ENCODE data around the gene RNF123.

RNF123 gene

GRCh38 chr3:49657208-49657915, 32.0 kb upstream of the RNF123 start:
- peaks cover 0 to 5% (median 0%) of the 10 kb centered on the region in 5 donors for H3K4me1 ChIP-seq (ENCODE audit: control insufficient read depth in 5 of 5, insufficient read depth in 5 of 5, low read length in 5 of 5)
- H3K27me3 ChIP-seq (ENCODE audit: control insufficient read depth in 5 of 5, insufficient read depth in 4 of 5, low read length in 5 of 5), result peaks cover 0 to 20% (median 11%) of the 10 kb centered on the region in 5 donors
- no peaks in the 10 kb centered on the region for H3K36me3 ChIP-seq (ENCODE audit: control insufficient read depth in 5 of 5, insufficient read depth in 5 of 5, low read length in 5 of 5)
- H3K4me3 ChIP-seq (ENCODE audit: low read depth in 1 of 5, low read length in 5 of 5), result no peak overlapping the region
- no peak overlapping the region for H3K9ac ChIP-seq (ENCODE audit: low read length in 5 of 5)
- H3K27ac ChIP-seq (ENCODE audit: low read depth, low read length), result no peak overlapping the region
- no peaks in the 10 kb centered on the region for H3K9me3 ChIP-seq (ENCODE audit: control insufficient read depth in 5 of 5, low read length in 5 of 5)

GRCh38 chr3:49658711-49659110, 30.6 kb upstream of the RNF123 start:
- H3K9ac ChIP-seq (ENCODE audit: low read length in 5 of 5), result peak overlapping the region in 1 of 5 donors; percentile 2
- H3K4me1 ChIP-seq (ENCODE audit: control insufficient read depth in 5 of 5, insufficient read depth in 5 of 5, low read length in 5 of 5), result peaks cover 0 to 5% (median 0%) of the 10 kb centered on the region in 5 donors
- H3K4me3 ChIP-seq (ENCODE audit: low read depth in 1 of 5, low read length in 5 of 5), result no peak overlapping the region
- no peak overlapping the region for H3K27ac ChIP-seq (ENCODE audit: low read depth, low read length)
- no peaks in the 10 kb centered on the region for H3K9me3 ChIP-seq (ENCODE audit: control insufficient read depth in 5 of 5, low read length in 5 of 5)
- H3K36me3 ChIP-seq (ENCODE audit: control insufficient read depth in 5 of 5, insufficient read depth in 5 of 5, low read length in 5 of 5), result no peaks in the 10 kb centered on the region
- peaks cover 0 to 20% (median 11%) of the 10 kb centered on the region in 5 donors for H3K27me3 ChIP-seq (ENCODE audit: control insufficient read depth in 5 of 5, insufficient read depth in 4 of 5, low read length in 5 of 5)

GRCh38 chr3:49659756-49660155, 29.6 kb upstream of the RNF123 start:
- H3K27ac ChIP-seq (ENCODE audit: low read depth, low read length), result no peak overlapping the region
- no peaks in the 10 kb centered on the region for H3K9me3 ChIP-seq (ENCODE audit: control insufficient read depth in 5 of 5, low read length in 5 of 5)
- H3K4me3 ChIP-seq (ENCODE audit: low read depth in 1 of 5, low read length in 5 of 5), result no peak overlapping the region
- no peak overlapping the region for H3K9ac ChIP-seq (ENCODE audit: low read length in 5 of 5)
- peaks cover 0 to 5% (median 0%) of the 10 kb centered on the region in 5 donors for H3K4me1 ChIP-seq (ENCODE audit: control insufficient read depth in 5 of 5, insufficient read depth in 5 of 5, low read length in 5 of 5)
- H3K27me3 ChIP-seq (ENCODE audit: control insufficient read depth in 5 of 5, insufficient read depth in 4 of 5, low read length in 5 of 5), result peaks cover 0 to 20% (median 11%) of the 10 kb centered on the region in 5 donors
- H3K36me3 ChIP-seq (ENCODE audit: control insufficient read depth in 5 of 5, insufficient read depth in 5 of 5, low read length in 5 of 5), result no peaks in the 10 kb centered on the region

GRCh38 chr3:49661281-49661680, 28.1 kb upstream of the RNF123 start:
- H3K4me1 ChIP-seq (ENCODE audit: control insufficient read depth in 5 of 5, insufficient read depth in 5 of 5, low read length in 5 of 5), result peaks cover 0 to 5% (median 0%) of the 10 kb centered on the region in 5 donors
- peaks cover 3 to 23% (median 15%) of the 10 kb centered on the region in 5 donors for H3K27me3 ChIP-seq (ENCODE audit: control insufficient read depth in 5 of 5, insufficient read depth in 4 of 5, low read length in 5 of 5)
- H3K36me3 ChIP-seq (ENCODE audit: control insufficient read depth in 5 of 5, insufficient read depth in 5 of 5, low read length in 5 of 5), result no peaks in the 10 kb centered on the region
- no peaks in the 10 kb centered on the region for H3K9me3 ChIP-seq (ENCODE audit: control insufficient read depth in 5 of 5, low read length in 5 of 5)
- H3K27ac ChIP-seq (ENCODE audit: low read depth, low read length), result no peak overlapping the region
- H3K9ac ChIP-seq (ENCODE audit: low read length in 5 of 5), result no peak overlapping the region
- no peak overlapping the region for H3K4me3 ChIP-seq (ENCODE audit: low read depth in 1 of 5, low read length in 5 of 5)

GRCh38 chr3:49662021-49662420, 27.3 kb upstream of the RNF123 start:
- Histone ChIP-seq H3K27ac (ENCODE audit: low read depth, low read length) (no peak overlapping the region), H3K4me3 (ENCODE audit: low read depth in 1 of 5, low read length in 5 of 5) (no peak overlapping the region), H3K9ac (ENCODE audit: low read length in 5 of 5) (no peak overlapping the region), H3K27me3 (ENCODE audit: control insufficient read depth in 5 of 5, insufficient read depth in 4 of 5, low read length in 5 of 5) (peaks cover 3 to 19% (median 10%) of the 10 kb centered on the region in 5 donors), H3K36me3 (ENCODE audit: control insufficient read depth in 5 of 5, insufficient read depth in 5 of 5, low read length in 5 of 5) (no peaks in the 10 kb centered on the region), H3K9me3 (ENCODE audit: control insufficient read depth in 5 of 5, low read length in 5 of 5) (no peaks in the 10 kb centered on the region), H3K4me1 (ENCODE audit: control insufficient read depth in 5 of 5, insufficient read depth in 5 of 5, low read length in 5 of 5) (no peaks in the 10 kb centered on the region)

- H3K4me3 ChIP-seq (ENCODE audit: low read depth in 1 of 5, low read length in 5 of 5), result no peak overlapping the region
- peaks cover 0 to 2% (median 0%) of the 10 kb centered on the region in 5 donors for H3K4me1 ChIP-seq (ENCODE audit: control insufficient read depth in 5 of 5, insufficient read depth in 5 of 5, low read length in 5 of 5)
- H3K9me3 ChIP-seq (ENCODE audit: control insufficient read depth in 5 of 5, low read length in 5 of 5), result no peaks in the 10 kb centered on the region
- H3K27me3 ChIP-seq (ENCODE audit: control insufficient read depth in 5 of 5, insufficient read depth in 4 of 5, low read length in 5 of 5), result peaks cover 3 to 18% (median 7%) of the 10 kb centered on the region in 5 donors
- no peak overlapping the region for H3K9ac ChIP-seq (ENCODE audit: low read length in 5 of 5)
- H3K27ac ChIP-seq (ENCODE audit: low read depth, low read length), result no peak overlapping the region
- H3K36me3 ChIP-seq (ENCODE audit: control insufficient read depth in 5 of 5, insufficient read depth in 5 of 5, low read length in 5 of 5), result no peaks in the 10 kb centered on the region
Observed at GRCh38 chr3:49662720-49663413, 26.5 kb upstream of the RNF123 start.

GRCh38 chr3:49663831-49664230, 25.5 kb upstream of the RNF123 start:
- no peak overlapping the region for H3K27ac ChIP-seq (ENCODE audit: low read depth, low read length)

GRCh38 chr3:49664300-49664699, 25.1 kb upstream of the RNF123 start:
- Histone ChIP-seq H3K27me3 (ENCODE audit: control insufficient read depth in 5 of 5, insufficient read depth in 4 of 5, low read length in 5 of 5) (peaks cover 3 to 21% (median 7%) of the 10 kb centered on the region in 5 donors), H3K9ac (ENCODE audit: low read length in 5 of 5) (no peak overlapping the region), H3K4me1 (ENCODE audit: control insufficient read depth in 5 of 5, insufficient read depth in 5 of 5, low read length in 5 of 5) (peaks cover 0 to 16% (median 10%) of the 10 kb centered on the region in 5 donors), H3K27ac (ENCODE audit: low read depth, low read length) (no peak overlapping the region), H3K4me3 (ENCODE audit: low read depth in 1 of 5, low read length in 5 of 5) (no peak overlapping the region), H3K9me3 (ENCODE audit: control insufficient read depth in 5 of 5, low read length in 5 of 5) (no peaks in the 10 kb centered on the region), H3K36me3 (ENCODE audit: control insufficient read depth in 5 of 5, insufficient read depth in 5 of 5, low read length in 5 of 5) (no peaks in the 10 kb centered on the region)

More at GRCh38 chr3:49663831-49664230, 25.5 kb upstream of the RNF123 start:
- no peaks in the 10 kb centered on the region for H3K9me3 ChIP-seq (ENCODE audit: control insufficient read depth in 5 of 5, low read length in 5 of 5)
- peaks cover 3 to 19% (median 7%) of the 10 kb centered on the region in 5 donors for H3K27me3 ChIP-seq (ENCODE audit: control insufficient read depth in 5 of 5, insufficient read depth in 4 of 5, low read length in 5 of 5)
- H3K4me1 ChIP-seq (ENCODE audit: control insufficient read depth in 5 of 5, insufficient read depth in 5 of 5, low read length in 5 of 5), result peaks cover 0 to 11% (median 6%) of the 10 kb centered on the region in 5 donors
- no peaks in the 10 kb centered on the region for H3K36me3 ChIP-seq (ENCODE audit: control insufficient read depth in 5 of 5, insufficient read depth in 5 of 5, low read length in 5 of 5)
- H3K9ac ChIP-seq (ENCODE audit: low read length in 5 of 5), result no peak overlapping the region
- no peak overlapping the region for H3K4me3 ChIP-seq (ENCODE audit: low read depth in 1 of 5, low read length in 5 of 5)

- H3K27me3 ChIP-seq (ENCODE audit: control insufficient read depth in 5 of 5, insufficient read depth in 4 of 5, low read length in 5 of 5), result peaks cover 3 to 22% (median 7%) of the 10 kb centered on the region in 5 donors
- no peak overlapping the region for H3K9ac ChIP-seq (ENCODE audit: low read length in 5 of 5)
- H3K4me3 ChIP-seq (ENCODE audit: low read depth in 1 of 5, low read length in 5 of 5), result no peak overlapping the region
- H3K36me3 ChIP-seq (ENCODE audit: control insufficient read depth in 5 of 5, insufficient read depth in 5 of 5, low read length in 5 of 5), result no peaks in the 10 kb centered on the region
- H3K4me1 ChIP-seq (ENCODE audit: control insufficient read depth in 5 of 5, insufficient read depth in 5 of 5, low read length in 5 of 5), result peaks cover 0 to 17% (median 12%) of the 10 kb centered on the region in 5 donors
- no peak overlapping the region for H3K27ac ChIP-seq (ENCODE audit: low read depth, low read length)
- no peaks in the 10 kb centered on the region for H3K9me3 ChIP-seq (ENCODE audit: control insufficient read depth in 5 of 5, low read length in 5 of 5)
Observed at GRCh38 chr3:49665822-49666519, 23.4 kb upstream of the RNF123 start.
